Mesenchymal stem cell (in vitro differentiated cells and primary cell): ENCODE data around the gene UBAP2.
A peak's percentile ranks its signal among the peaks of the same experiment; 100 is the strongest.

ENCODE experiments used
- DNase-seq: peaks from one replicate; pipeline ENCODE4 v3.0.0-alpha.2; 2013
- H2AFZ ChIP-seq: one replicate; pipeline ENCODE4 v1.6.1; 2013; ENCODE audit warnings: low read depth, mild to moderate bottlenecking, control low read depth, inconsistent platforms, low read length, moderate library complexity
- H2AK5ac ChIP-seq: 2 replicates; pipeline ENCODE4 v1.6.1; 2013; ENCODE audit warnings: low read length, moderate library complexity, mild to moderate bottlenecking, inconsistent platforms; ENCODE audit not compliant: severe bottlenecking
- H2BK120ac ChIP-seq: one replicate; pipeline ENCODE4 v1.6.1; 2013; ENCODE audit warnings: low read depth, mild to moderate bottlenecking, inconsistent platforms, low read length, moderate library complexity
- H2BK12ac ChIP-seq, 2 experiments: one replicate each; pipeline ENCODE4 v1.6.1; 2013; ENCODE audit warnings: inconsistent platforms in 2 of 2, low read length in 2 of 2, mild to moderate bottlenecking in 2 of 2, moderate library complexity in 2 of 2, control low read depth in 1 of 2
- H2BK15ac ChIP-seq: one replicate; pipeline ENCODE4 v1.6.1; 2013; ENCODE audit warnings: mild to moderate bottlenecking, low read depth, inconsistent platforms; ENCODE audit not compliant: poor library complexity, severe bottlenecking
- H2BK5ac ChIP-seq: 2 replicates; pipeline ENCODE4 v1.6.1; 2013; ENCODE audit warnings: low read depth, mild to moderate bottlenecking, low read length, control low read depth, inconsistent platforms; ENCODE audit not compliant: poor library complexity, severe bottlenecking
- H3K14ac ChIP-seq, 2 experiments: one replicate each; pipeline ENCODE4 v1.6.1; 2013; ENCODE audit warnings: inconsistent platforms in 2 of 2, low read length in 2 of 2, control low read depth in 1 of 2, mild to moderate bottlenecking in 1 of 2, moderate library complexity in 1 of 2
- H3K18ac ChIP-seq, 2 experiments: one replicate each; pipeline ENCODE4 v1.6.1; 2013; ENCODE audit warnings: inconsistent platforms in 2 of 2, low read length in 2 of 2, control low read depth in 1 of 2, low read depth in 1 of 2, mild to moderate bottlenecking in 1 of 2
- H3K23ac ChIP-seq, 2 experiments: one replicate each; pipeline ENCODE4 v1.6.1; 2013; ENCODE audit warnings: inconsistent platforms in 2 of 2, low read length in 2 of 2, mild to moderate bottlenecking in 2 of 2, moderate library complexity in 2 of 2, control low read depth in 1 of 2
- H3K27ac ChIP-seq: 2 replicates; pipeline ENCODE4 v1.5.1; 2013; ENCODE audit warnings: mild to moderate bottlenecking, moderate library complexity, low read length, control low read depth, inconsistent platforms; ENCODE audit not compliant: poor library complexity, severe bottlenecking
- H3K27me3 ChIP-seq, 2 experiments: 2 replicates each; pipeline versions ENCODE4 v1.6.1 to v1.7.0; 2013; ENCODE audit warnings: low read length in 2 of 2, mild to moderate bottlenecking in 2 of 2, moderate library complexity in 2 of 2, control low read depth in 1 of 2, inconsistent platforms in 1 of 2; ENCODE audit not compliant: control insufficient read depth in 1 of 2, insufficient read depth in 1 of 2
- H3K36me3 ChIP-seq, 2 experiments: 2 replicates each; pipeline versions ENCODE4 v1.6.1 to v1.7.0; 2013; ENCODE audit warnings: low read length in 2 of 2, control low read depth in 1 of 2, inconsistent platforms in 1 of 2, low read depth in 1 of 2, mild to moderate bottlenecking in 1 of 2; ENCODE audit not compliant: insufficient read depth in 2 of 2, control insufficient read depth in 1 of 2
- H3K4ac ChIP-seq, 2 experiments: one replicate each; pipeline ENCODE4 v1.6.1; 2013; ENCODE audit warnings: inconsistent platforms in 2 of 2, low read length in 2 of 2, mild to moderate bottlenecking in 2 of 2, moderate library complexity in 2 of 2, control low read depth in 1 of 2, low read depth in 1 of 2
- H3K4me1 ChIP-seq: 2 replicates; pipeline ENCODE4 v1.6.1; 2013; ENCODE audit warnings: low read depth, low read length, control low read depth; ENCODE audit not compliant: control insufficient read depth, insufficient read depth
- H3K4me2 ChIP-seq: 2 replicates; pipeline ENCODE4 v1.6.1; 2013; ENCODE audit warnings: low read length, mild to moderate bottlenecking, inconsistent platforms; ENCODE audit not compliant: poor library complexity, severe bottlenecking
- H3K4me3 ChIP-seq, 2 experiments: 2 replicates each; pipeline versions ENCODE4 v1.5.1 to v1.7.0; 2013; ENCODE audit warnings: low read length in 2 of 2, mild to moderate bottlenecking in 2 of 2, control low read depth in 1 of 2, low read depth in 1 of 2; ENCODE audit not compliant: insufficient read depth in 1 of 2
- H3K79me1 ChIP-seq: replicated peaks from 2 replicates; pipeline ENCODE4 v1.6.1; 2013; ENCODE audit warnings: mild to moderate bottlenecking, control low read depth, low read length, inconsistent platforms; ENCODE audit not compliant: poor library complexity, severe bottlenecking
- H3K9ac ChIP-seq: 2 replicates; pipeline ENCODE4 v1.7.0; 2013; ENCODE audit warnings: mild to moderate bottlenecking, low read length, moderate library complexity
- H3K9me3 ChIP-seq: 2 replicates; pipeline ENCODE4 v1.7.0; 2013; ENCODE audit warnings: mild to moderate bottlenecking, low read length; ENCODE audit not compliant: control insufficient read depth
- H4K8ac ChIP-seq: one replicate; pipeline ENCODE4 v1.6.1; 2013; ENCODE audit warnings: inconsistent platforms, mild to moderate bottlenecking, low read length, moderate library complexity
- H4K91ac ChIP-seq: one replicate; pipeline ENCODE4 v1.6.1; 2013; ENCODE audit warnings: mild to moderate bottlenecking, low read length, inconsistent platforms
- WGBS: methylation state at CpG from one replicate; pipeline ENCODE4 v1.1.7; 2013; ENCODE audit warnings: mixed read lengths; 5-methylcytosine and 5-hydroxymethylcytosine counted together

Gene UBAP2

DNA sequence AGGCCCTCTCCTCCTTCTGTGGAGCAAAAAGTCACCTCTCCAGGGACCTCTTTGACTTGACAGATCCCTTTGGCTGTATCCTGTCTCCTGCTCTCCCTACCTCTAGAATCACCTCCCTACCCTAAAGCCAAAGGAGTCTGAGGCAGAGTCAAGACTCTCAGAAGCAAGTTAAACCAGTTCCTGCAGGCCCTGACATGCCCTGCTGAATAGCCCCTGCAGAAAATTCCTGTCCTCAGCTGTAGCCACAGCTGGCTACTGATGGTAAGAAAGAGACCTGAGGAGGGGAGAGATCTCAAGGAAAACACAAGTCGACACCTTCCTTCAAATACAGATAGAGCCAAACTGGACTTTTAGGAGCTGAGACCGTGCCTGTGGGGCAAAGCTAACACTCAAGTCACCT lies 23.7 kb upstream of the UBAP2 start:
- WGBS: 93% methylated on average over 2 of the region's 2 CpGs
- peak overlapping the region; percentile 77 for H4K8ac ChIP-seq

GRCh38 chr9:34070606-34071324 lies 22.1 kb upstream of the UBAP2 start:
- Histone ChIP-seq H3K79me1 (no peaks in the 10 kb centered on the region), H2BK120ac (no peak overlapping the region), H3K36me3 (no peaks in the 10 kb centered on the region), H3K4me2 (no peak overlapping the region), H2BK5ac (no peak overlapping the region), H4K91ac (no peak overlapping the region), H3K4ac (no peak overlapping the region), H3K4me3 (no peak overlapping the region), H3K23ac (no peak overlapping the region), H2BK12ac (no peak overlapping the region), H2AFZ (no peak overlapping the region), H3K14ac (no peak overlapping the region), H3K4me1 (peaks cover 15% of the 10 kb centered on the region), H3K18ac (no peak overlapping the region), H3K27ac (no peak overlapping the region), H3K27me3 (no peaks in the 10 kb centered on the region), H2BK15ac (no peak overlapping the region), H3K9ac (no peak overlapping the region), H2AK5ac (no peak overlapping the region), H3K9me3 (no peaks in the 10 kb centered on the region), H4K8ac (no peak overlapping the region)
- DNase-seq: no peak
- WGBS: 88% methylated on average over 5 of the region's 5 CpGs

More for the DNA sequence above, 23.7 kb upstream of the UBAP2 start:
- Histone ChIP-seq H2BK12ac (peak overlapping the region in 1 of 2 experiments; percentile 17), H2BK15ac (no peak overlapping the region), H3K4me2 (no peak overlapping the region), H3K14ac (no peak overlapping the region), H3K18ac (peak overlapping the region in 1 of 2 experiments; percentile 31), H3K4me3 (no peak overlapping the region), H3K23ac (no peak overlapping the region), H3K79me1 (no peaks in the 10 kb centered on the region), H4K91ac (no peak overlapping the region), H3K27ac (peak overlapping the region; percentile 93), H2AFZ (peak overlapping the region; percentile 29), H2BK5ac (peak overlapping the region; percentile 49), H3K9me3 (no peaks in the 10 kb centered on the region), H3K4me1 (peaks cover 15% of the 10 kb centered on the region), H3K36me3 (no peaks in the 10 kb centered on the region), H2AK5ac (peak overlapping the region; percentile 91), H3K9ac (peak overlapping the region; percentile 27), H3K4ac (peak overlapping the region in 1 of 2 experiments; percentile 58), H3K27me3 (no peaks in the 10 kb centered on the region), H2BK120ac (peak overlapping the region; percentile 51)
- DNase-seq: no peak

DNA sequence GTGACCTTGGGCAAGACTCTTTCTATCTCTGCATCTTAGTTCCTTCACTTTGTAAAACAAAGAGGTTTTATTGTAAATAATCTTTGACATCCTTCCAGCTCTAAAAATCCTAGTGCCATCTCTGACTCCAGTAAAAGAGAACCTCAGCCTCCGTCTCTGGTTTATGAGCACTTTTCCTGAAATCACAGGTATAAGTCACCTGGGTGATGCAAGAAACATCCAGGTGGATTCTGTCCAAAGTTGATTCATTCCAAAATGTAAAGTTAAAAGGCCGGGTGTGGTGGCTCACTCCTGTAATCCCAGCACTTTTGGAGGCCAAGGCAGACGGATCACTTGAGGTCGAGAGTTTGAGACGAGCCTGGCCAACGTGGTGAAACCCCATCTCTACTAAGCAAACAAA lies 21.1 kb upstream of the UBAP2 start:
- Histone ChIP-seq H4K8ac (no peak overlapping the region), H2AK5ac (no peak overlapping the region), H3K27me3 (no peaks in the 10 kb centered on the region), H3K4me2 (no peak overlapping the region), H3K4ac (no peak overlapping the region), H3K18ac (no peak overlapping the region), H3K27ac (no peak overlapping the region), H2AFZ (no peak overlapping the region), H3K9ac (no peak overlapping the region), H2BK15ac (no peak overlapping the region), H3K36me3 (no peaks in the 10 kb centered on the region), H3K23ac (no peak overlapping the region), H3K14ac (no peak overlapping the region), H3K9me3 (no peaks in the 10 kb centered on the region), H2BK5ac (no peak overlapping the region), H3K79me1 (no peaks in the 10 kb centered on the region), H3K4me3 (no peak overlapping the region), H2BK12ac (no peak overlapping the region), H2BK120ac (no peak overlapping the region), H4K91ac (no peak overlapping the region), H3K4me1 (peaks cover 15% of the 10 kb centered on the region)
- no peak for DNase-seq
- 86% methylated on average over 4 of the region's 6 CpGs for WGBS

- H2BK120ac ChIP-seq: no peak overlapping the region
- no peaks in the 10 kb centered on the region for H3K4me1 ChIP-seq
- no peak overlapping the region for H3K9ac ChIP-seq
- no peak overlapping the region for H3K14ac ChIP-seq
- no peaks in the 10 kb centered on the region for H3K27me3 ChIP-seq
- H2AFZ ChIP-seq: no peak overlapping the region
- no peak overlapping the region for H3K23ac ChIP-seq
- H4K8ac ChIP-seq: no peak overlapping the region
- no peak overlapping the region for H2BK12ac ChIP-seq
- H2BK5ac ChIP-seq: no peak overlapping the region
- no peaks in the 10 kb centered on the region for H3K79me1 ChIP-seq
- H2BK15ac ChIP-seq: no peak overlapping the region
- no peak overlapping the region for H3K18ac ChIP-seq
- no peak overlapping the region for H2AK5ac ChIP-seq
- H3K4me2 ChIP-seq: no peak overlapping the region
- WGBS: 100% methylated on average over 3 of the region's 3 CpGs
- no peaks in the 10 kb centered on the region for H3K9me3 ChIP-seq
- H3K36me3 ChIP-seq: no peaks in the 10 kb centered on the region
- H4K91ac ChIP-seq: no peak overlapping the region
- DNase-seq: no peak
- no peak overlapping the region for H3K27ac ChIP-seq
- H3K4me3 ChIP-seq: no peak overlapping the region
- H3K4ac ChIP-seq: no peak overlapping the region
Observed at GRCh38 chr9:34065541-34065940, 16.9 kb upstream of the UBAP2 start.
